GM21619 (cell line): ENCODE results near the gene PCDHGA9.
"Not testable (repeated sequence)": the region's sequence is repeated elsewhere in the genome, so short reads cannot be mapped to it uniquely, and the experiment has no call there.

ENCODE experiments used
- ATAC-seq: cut with Tn5 transposase; IDR thresholded peaks from one replicate; pipeline ENCODE4 v1.9.1; 2021; ENCODE audit not compliant: unreplicated experiment

PCDHGA9 gene

DNA sequence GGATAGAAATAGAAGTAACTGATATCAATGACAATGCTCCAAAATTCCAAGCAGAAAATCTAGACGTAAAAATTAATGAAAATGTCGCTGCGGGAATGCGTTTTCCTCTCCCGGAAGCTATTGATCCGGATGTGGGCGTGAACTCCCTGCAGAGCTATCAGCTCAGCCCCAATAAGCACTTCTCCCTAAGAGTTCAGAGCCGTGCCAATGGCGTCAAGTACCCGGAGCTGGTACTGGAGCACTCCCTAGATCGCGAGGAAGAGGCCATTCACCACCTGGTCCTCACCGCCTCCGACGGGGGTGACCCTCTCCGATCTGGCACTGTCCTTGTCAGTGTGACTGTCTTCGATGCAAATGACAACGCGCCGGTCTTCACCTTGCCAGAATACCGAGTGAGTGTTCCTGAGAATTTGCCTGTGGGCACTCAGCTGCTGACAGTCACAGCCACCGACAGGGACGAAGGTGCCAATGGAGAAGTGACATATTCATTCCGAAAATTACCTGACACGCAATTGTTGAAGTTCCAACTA is 11.0 kb downstream of the PCDHGA9 start:
- ATAC-seq = no peak

DNA sequence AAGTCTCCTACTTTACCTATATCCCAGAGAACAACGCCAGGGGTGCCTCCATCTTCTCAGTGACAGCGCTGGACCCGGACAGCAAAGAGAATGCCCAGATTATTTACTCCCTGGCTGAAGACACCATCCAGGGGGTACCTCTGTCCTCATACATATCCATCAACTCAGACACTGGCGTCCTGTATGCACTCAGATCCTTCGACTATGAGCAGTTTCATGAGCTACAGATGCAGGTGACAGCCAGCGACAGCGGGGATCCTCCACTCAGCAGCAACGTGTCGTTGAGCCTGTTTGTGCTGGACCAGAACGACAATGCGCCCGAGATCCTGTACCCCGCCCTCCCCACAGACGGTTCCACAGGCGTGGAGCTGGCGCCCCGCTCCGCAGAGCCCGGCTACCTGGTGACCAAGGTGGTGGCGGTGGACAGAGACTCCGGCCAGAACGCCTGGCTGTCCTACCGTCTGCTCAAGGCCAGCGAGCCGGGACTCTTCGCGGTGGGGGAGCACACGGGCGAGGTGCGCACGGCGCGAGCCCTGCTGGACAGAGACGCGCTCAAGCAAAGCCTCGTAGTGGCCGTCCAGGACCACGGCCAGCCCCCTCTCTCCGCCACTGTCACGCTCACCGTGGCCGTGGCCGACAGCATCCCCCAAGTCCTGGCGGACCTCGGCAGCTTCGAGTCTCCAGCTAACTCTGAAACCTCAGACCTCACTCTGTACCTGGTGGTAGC is 12.1 kb downstream of the PCDHGA9 start:
- ATAC-seq = not testable (repeated sequence)

DNA sequence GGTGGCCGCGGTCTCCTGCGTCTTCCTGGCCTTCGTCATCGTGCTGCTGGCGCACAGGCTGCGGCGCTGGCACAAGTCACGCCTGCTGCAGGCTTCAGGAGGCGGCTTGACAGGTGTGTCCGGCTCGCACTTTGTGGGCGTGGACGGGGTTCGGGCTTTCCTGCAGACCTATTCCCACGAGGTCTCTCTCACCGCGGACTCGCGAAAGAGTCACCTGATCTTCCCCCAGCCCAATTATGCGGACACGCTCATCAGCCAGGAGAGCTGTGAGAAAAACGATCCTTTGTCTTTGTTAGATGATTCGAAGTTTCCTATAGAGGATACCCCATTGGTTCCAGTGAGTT is 12.7 kb downstream of the PCDHGA9 start:
- ATAC-seq = not testable (repeated sequence)

GRCh38 chr5:141417494-141418172 is 15.1 kb downstream of the PCDHGA9 start, which contains the start of gene PCDHGB7:
Gene PCDHGB7, plus strand, starts transcription at chr5:141417677. Its CDS starts 183 bp downstream, at chr5:141417860.
- ATAC-seq = peak; percentile 73

DNA sequence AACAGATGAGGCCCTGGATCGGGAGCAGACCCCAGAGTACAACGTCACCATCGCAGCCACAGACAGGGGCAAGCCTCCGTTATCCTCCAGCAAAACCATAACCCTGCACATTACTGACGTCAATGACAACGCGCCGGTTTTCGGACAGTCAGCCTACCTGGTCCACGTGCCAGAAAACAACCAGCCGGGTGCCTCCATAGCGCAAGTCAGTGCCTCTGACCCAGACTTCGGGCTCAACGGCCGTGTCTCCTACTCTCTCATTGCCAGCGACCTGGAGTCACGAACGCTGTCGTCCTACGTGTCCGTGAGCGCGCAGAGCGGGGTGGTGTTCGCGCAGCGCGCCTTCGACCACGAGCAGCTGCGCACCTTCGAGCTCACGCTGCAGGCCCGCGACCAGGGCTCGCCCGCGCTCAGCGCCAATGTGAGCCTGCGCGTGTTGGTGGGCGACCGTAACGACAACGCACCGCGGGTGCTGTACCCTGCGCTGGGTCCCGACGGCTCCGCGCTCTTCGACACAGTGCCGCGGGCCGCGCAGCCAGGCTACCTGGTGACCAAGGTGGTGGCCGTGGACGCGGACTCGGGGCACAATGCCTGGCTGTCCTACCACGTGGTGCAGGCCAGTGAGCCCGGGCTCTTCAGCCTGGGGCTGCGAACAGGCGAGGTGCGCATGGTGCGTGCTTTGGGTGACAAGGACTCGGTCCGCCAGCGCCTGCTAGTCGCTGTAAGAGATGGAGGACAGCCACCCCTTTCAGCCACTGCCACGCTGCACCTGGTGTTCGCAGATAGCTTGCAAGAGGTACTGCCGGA is 16.7 kb downstream of the PCDHGA9 start:
- no peak for ATAC-seq

- ATAC-seq = no peak
These were observed 18.4 kb downstream of the PCDHGA9 start, which contains the start of gene PCDHGA11 for GRCh38 chr5:141420855-141421488. Gene PCDHGA11, plus strand, starts transcription at chr5:141421051. Its CDS starts 177 bp downstream, at chr5:141421228.

- no peak for ATAC-seq
These were observed 18.9 kb downstream of the PCDHGA9 start for GRCh38 chr5:141421489-141421855.

DNA sequence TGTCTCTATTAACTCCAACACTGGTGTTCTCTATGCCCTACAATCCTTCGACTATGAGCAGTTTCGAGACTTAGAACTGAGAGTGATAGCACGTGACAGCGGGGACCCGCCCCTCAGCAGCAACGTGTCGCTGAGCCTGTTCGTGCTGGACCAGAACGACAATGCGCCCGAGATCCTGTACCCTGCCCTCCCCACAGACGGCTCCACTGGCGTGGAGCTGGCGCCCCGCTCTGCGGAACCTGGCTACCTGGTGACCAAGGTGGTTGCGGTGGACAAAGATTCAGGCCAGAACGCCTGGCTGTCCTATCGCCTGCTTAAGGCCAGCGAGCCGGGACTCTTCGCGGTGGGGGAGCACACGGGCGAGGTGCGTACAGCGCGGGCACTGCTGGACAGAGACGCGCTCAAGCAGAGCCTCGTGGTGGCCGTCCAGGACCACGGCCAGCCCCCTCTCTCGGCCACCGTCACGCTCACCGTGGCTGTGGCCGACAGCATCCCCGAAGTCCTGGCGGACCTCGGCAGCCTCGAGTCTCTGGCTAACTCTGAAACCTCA is 20.2 kb downstream of the PCDHGA9 start:
- no peak for ATAC-seq

DNA sequence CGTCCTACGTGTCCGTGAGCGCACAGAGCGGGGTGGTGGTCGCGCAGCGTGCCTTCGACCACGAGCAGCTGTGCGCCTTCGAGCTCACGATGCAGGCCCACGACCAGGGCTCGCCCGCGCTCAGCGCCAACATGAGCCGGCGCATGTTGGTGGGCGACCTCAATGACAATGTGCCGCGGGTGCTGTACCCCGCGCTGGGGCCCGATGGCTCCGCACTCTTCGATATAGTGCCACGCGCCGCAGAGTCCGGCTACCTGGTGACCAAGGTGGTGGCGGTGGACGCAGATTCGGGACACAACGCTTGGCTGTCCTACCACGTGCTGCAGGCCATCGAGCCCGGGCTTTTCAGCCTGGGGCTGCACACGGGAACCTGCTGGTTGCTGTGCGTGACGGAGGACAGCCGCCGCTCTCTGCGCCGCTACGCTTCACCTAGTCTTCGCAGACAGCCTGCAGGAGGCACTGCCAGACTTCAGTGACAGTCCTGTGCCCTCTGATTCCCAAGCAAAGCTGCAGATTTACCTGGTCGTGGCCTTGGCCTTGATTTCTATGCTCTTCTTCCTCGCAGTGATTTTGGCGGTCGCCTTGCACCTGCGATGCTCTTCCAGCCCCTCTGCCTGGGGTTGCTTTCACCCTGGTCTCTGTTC is 25.3 kb downstream of the PCDHGA9 start:
- ATAC-seq = no peak

DNA sequence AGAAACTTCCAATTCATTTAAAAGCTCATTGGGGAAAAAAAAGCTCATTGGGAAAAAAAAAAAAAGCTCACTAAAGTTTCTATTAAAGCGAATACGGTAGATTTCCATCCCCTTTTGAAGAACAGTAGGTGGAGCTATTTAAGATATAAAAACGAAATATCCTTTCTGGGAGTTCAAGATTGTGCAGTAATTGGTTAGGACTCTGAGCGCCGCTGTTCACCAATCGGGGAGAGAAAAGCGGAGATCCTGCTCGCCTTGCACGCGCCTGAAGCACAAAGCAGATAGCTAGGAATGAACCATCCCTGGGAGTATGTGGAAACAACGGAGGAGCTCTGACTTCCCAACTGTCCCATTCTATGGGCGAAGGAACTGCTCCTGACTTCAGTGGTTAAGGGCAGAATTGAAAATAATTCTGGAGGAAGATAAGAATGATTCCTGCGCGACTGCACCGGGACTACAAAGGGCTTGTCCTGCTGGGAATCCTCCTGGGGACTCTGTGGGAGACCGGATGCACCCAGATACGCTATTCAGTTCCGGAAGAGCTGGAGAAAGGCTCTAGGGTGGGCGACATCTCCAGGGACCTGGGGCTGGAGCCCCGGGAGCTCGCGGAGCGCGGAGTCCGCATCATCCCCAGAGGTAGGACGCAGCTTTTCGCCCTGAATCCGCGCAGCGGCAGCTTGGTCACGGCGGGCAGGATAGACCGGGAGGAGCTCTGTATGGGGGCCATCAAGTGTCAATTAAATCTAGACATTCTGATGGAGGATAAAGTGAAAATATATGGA is 27.9 kb downstream of the PCDHGA9 start, which contains the start of gene PCDHGA12:
TSS of gene PCDHGA12 (plus strand) at position 176 of the 782 bp plus-strand sequence. CDS start at position 429, 253 bp downstream.
- ATAC-seq = peak; percentile 85

- ATAC-seq = peak; percentile 68
These were observed 28.7 kb downstream of the PCDHGA9 start for GRCh38 chr5:141431286-141431685.

- not testable (repeated sequence) for ATAC-seq
These were observed 29.7 kb downstream of the PCDHGA9 start for GRCh38 chr5:141432308-141432707.

GRCh38 chr5:141432726-141433125 is 30.1 kb downstream of the PCDHGA9 start:
- not testable (repeated sequence) for ATAC-seq

- ATAC-seq = no peak
These were observed 31.4 kb downstream of the PCDHGA9 start for GRCh38 chr5:141434006-141434405.

- ATAC-seq = no peak
These were observed 34.6 kb downstream of the PCDHGA9 start for GRCh38 chr5:141437221-141437620.

GRCh38 chr5:141439411-141440141 is 37.0 kb downstream of the PCDHGA9 start:
- ATAC-seq = no peak

DNA sequence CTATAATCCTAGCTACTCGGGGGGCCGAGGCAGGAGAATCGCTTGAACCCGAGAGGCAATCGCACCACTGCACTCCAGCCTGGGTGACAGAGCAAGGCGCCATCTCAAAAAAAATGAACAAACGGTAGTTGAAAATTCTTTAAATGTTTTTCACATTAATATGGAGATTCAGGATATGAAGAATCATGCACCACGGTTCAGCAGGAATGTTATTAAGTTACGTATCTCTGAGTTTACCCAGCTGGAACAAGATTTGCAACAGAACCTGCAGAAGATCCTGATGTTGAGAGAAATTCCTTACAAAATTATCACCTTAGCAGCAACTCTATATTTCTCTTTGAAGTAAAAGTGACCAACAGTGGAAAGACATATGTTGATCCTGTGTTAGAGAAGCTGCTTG is 37.8 kb downstream of the PCDHGA9 start:
- no peak for ATAC-seq

DNA sequence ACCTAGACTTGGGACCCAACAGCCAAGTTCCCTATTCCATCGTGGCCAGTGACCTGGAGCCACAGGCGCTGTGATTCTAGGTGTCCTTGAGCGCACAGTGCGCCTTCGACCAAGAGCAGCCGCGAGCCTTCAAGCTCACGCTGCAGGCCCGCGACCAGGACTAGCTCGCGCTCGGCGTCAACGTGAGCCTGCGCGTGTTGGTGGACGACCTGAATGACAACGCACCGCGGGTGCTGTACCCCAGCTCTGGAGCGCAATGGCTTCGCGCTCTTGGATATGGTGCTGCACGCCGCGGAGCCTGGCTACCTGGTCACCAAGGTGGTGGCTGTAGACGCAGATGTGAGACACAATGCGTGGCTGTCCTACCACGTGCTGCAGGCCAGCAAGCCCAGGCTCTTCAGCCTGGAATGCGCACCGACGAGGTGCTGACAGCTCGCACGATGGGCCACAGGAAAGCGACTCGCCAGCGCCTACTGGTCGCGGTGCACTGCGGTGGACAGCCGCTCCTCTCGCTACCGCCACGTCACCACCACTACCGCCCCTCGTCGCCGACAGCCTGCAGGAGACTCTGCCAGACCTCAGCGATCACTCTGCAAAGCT is 39.1 kb downstream of the PCDHGA9 start:
- ATAC-seq = no peak
